ENCODE data around the gene IGSF8. TPM values are rescaled to one million over a fixed set of nuclear protein-coding genes. Genes with fewer than 3 reads are reported as not detected.
A peak's percentile ranks its signal among the peaks of the same experiment; 100 is the strongest.

Gene IGSF8
- total RNA-seq, 1 experiment from 2014 or later = 56.2 TPM

GRCh38 chr1:160070243-160071163, 27.9 kb downstream of the IGSF8 start:
- Histone ChIP-seq H3T11ph (ENCODE audit: low read length) (no peak overlapping the region), H4K91ac (ENCODE audit: insufficient read length, low read depth, low read length) (no peak overlapping the region), H3K18ac (ENCODE audit: insufficient read length, low read depth, low read length) (no peak overlapping the region), H4K8ac (replicated peaks; ENCODE audit: insufficient read length, low read depth, low read length) (no peak overlapping the region), H3K23me2 (ENCODE audit: insufficient read length, low read depth, low read length, poor library complexity, severe bottlenecking) (peaks cover 5% of the 10 kb centered on the region), H3K4me2 (ENCODE audit: insufficient read depth, insufficient read length, low read length) (peak overlapping the region; percentile 48), H3K4ac (ENCODE audit: low read depth, low read length) (no peak overlapping the region), H2BK15ac (ENCODE audit: low read depth, low read length) (no peak overlapping the region), H2BK120ac (ENCODE audit: low read depth, low read length, poor library complexity, severe bottlenecking) (no peak overlapping the region), H4K20me1 (ENCODE audit: control insufficient read depth, insufficient read depth, insufficient read length) (no peaks in the 10 kb centered on the region), H2BK20ac (ENCODE audit: low read depth, low read length, poor library complexity, severe bottlenecking) (no peak overlapping the region), H2AK5ac (ENCODE audit: insufficient read length, low read length) (no peak overlapping the region), H3K4me1 (ENCODE audit: insufficient read depth, low read length) (peaks cover 6% of the 10 kb centered on the region; the same call in 1 of the 2 replicates), H2BK5ac (ENCODE audit: insufficient read length, low read length) (no peak overlapping the region), H3K23ac (ENCODE audit: insufficient read length, low read depth, low read length) (no peak overlapping the region), H2BK12ac (ENCODE audit: insufficient read length, low read depth, low read length) (no peak overlapping the region), H2AFZ (ENCODE audit: low read length) (peak overlapping the region; percentile 9), H3K79me1 (ENCODE audit: insufficient read depth, low read depth, low read length, poor library complexity, severe bottlenecking) (no peaks in the 10 kb centered on the region), H3K14ac (ENCODE audit: insufficient read depth, low read length) (no peak overlapping the region), H3K27ac (ENCODE audit: insufficient read length, low read depth, low read length) (no peak overlapping the region), H3K27me3 (ENCODE audit: insufficient read depth, low read length) (peaks cover 4% of the 10 kb centered on the region; the same call in 1 of the 2 replicates), H3K79me2 (ENCODE audit: insufficient read depth, low read length) (no peaks in the 10 kb centered on the region), H3K56ac (ENCODE audit: insufficient read length, low read depth, low read length) (no peak overlapping the region), H3K9ac (ENCODE audit: extremely low read depth, insufficient read length, low read length) (no peak overlapping the region), H4K5ac (ENCODE audit: insufficient read length, low read depth, low read length) (no peak overlapping the region), H3K9me3 (ENCODE audit: control insufficient read depth, low read depth, low read length) (no peaks in the 10 kb centered on the region)
- Mint-ChIP-seq H3K4me3 (peak overlapping the region; percentile 84 to 88), H3K4me1 (peaks cover 29 to 30% of the 10 kb centered on the region in 2 experiments), H3K36me3 (ENCODE audit: insufficient read depth in 1 of 3, low read depth in 3 of 3) (no peaks in the 10 kb centered on the region), H3K27me3 (ENCODE audit: low read depth) (peaks cover 88% of the 10 kb centered on the region), H3K9me3 (no peaks in the 10 kb centered on the region), H3K27ac (peak overlapping the region in 2 of 3 experiments; percentile 13 to 78; a peak in 2 of 7 replicates)
- no CpG with 5 or more reads among the region's 46 CpGs for WGBS (ENCODE audit: extremely low coverage, insufficient read length, low lambda C conversion rate)
- TF ChIP-seq CTCF (conservative IDR thresholded peaks at IDR 0.05) = no peak
- peak; percentile 95 for DNase-seq

Measured in H9 (cell line).